ENCODE data around the gene AQP6.

DNA sequence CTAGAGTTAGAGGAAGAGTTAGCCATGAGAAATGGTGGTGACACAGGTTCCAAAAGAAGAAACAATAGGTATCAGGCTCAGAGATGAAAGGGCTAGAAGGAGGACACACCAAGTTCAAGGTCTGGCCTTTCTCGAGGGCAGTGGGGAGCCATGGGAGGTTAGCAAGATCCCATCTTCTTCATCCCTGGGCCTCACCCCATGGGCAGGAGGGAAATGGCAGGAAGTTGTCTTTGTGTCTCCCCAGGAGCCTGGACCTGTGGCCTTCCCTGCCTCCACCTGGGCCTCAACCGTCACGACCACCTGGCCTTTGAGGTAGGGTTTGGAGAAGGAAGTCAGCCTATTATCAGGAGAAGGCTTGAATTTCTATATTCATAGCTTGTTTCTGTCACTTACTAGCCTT is 28.0 kb upstream of the AQP6 start:
- TF ChIP-seq POLR2A (IDR thresholded peaks at IDR 0.05; ENCODE audit: low read depth, low read length) = no peak
- TF ChIP-seq POLR2AphosphoS5 (IDR thresholded peaks at IDR 0.05; ENCODE audit: low read depth, low read length) = no peak
- no peak for TF ChIP-seq POU2F2 (IDR thresholded peaks at IDR 0.05; ENCODE audit: low read depth, low read length)

Measured in GM12891 (cell line).